IMR-90 (cell line): Measurements from ENCODE around the gene F3.

Experiments
- BHLHE40 ChIP-seq: fragments of 150-350 bp; IDR thresholded peaks from 2 replicates; pipeline ENCODE4 v1.6.1; 2016; ENCODE audit warnings: mild to moderate bottlenecking, low read depth, low read length
- CEBPB ChIP-seq: IDR thresholded peaks from 2 replicates; pipeline ENCODE4 v1.6.1; 2012; ENCODE audit warnings: low read depth, low read length, improper control_type of control experiment
- ELK1 ChIP-seq: fragments of 150-350 bp; IDR thresholded peaks from 2 replicates; pipeline ENCODE4 v1.6.1; 2016; ENCODE audit warnings: low read depth, mild to moderate bottlenecking, low read length, moderate library complexity, borderline replicate concordance
- FOS ChIP-seq: fragments of 150-350 bp; IDR thresholded peaks from 2 replicates; pipeline ENCODE4 v1.6.1; 2016; ENCODE audit warnings: low read depth, low read length
- MAZ ChIP-seq: IDR thresholded peaks from 2 replicates; pipeline ENCODE4 v1.6.1; 2012; ENCODE audit warnings: low read depth, mild to moderate bottlenecking, low read length, improper control_type of control experiment, moderate library complexity, borderline replicate concordance
- MXI1 ChIP-seq: IDR thresholded peaks from 2 replicates; pipeline ENCODE4 v1.6.1; 2012; ENCODE audit warnings: low read depth, mild to moderate bottlenecking, low read length, moderate library complexity, borderline replicate concordance
- POLR2A ChIP-seq: IDR thresholded peaks from 2 replicates; pipeline ENCODE4 v1.6.1; 2012; ENCODE audit warnings: mild to moderate bottlenecking, low read depth, low read length
- RAD21 ChIP-seq: IDR thresholded peaks from 2 replicates; pipeline ENCODE4 v1.6.1; 2012; ENCODE audit warnings: low read length, improper control_type of control experiment
- SMC3 ChIP-seq: fragments of 150-350 bp; IDR thresholded peaks from 2 replicates; pipeline ENCODE4 v1.6.1; 2016; ENCODE audit warnings: low read depth, mild to moderate bottlenecking, antibody characterized with exemption, low read length, moderate library complexity
- USF2 ChIP-seq: fragments of 150-350 bp; IDR thresholded peaks from 2 replicates; pipeline ENCODE4 v1.6.1; 2017; ENCODE audit warnings: mild to moderate bottlenecking, antibody characterized with exemption, low read length, low read depth
- TF ChIP-seq, protein P1 (sequence below): conservative IDR thresholded peaks from 2 replicates; pipeline ENCODE4 v1.5.1; 2012; ENCODE audit warnings: mild to moderate bottlenecking, low read depth, low read length, improper control_type of control experiment

- TF ChIP-seq, protein P1, sequence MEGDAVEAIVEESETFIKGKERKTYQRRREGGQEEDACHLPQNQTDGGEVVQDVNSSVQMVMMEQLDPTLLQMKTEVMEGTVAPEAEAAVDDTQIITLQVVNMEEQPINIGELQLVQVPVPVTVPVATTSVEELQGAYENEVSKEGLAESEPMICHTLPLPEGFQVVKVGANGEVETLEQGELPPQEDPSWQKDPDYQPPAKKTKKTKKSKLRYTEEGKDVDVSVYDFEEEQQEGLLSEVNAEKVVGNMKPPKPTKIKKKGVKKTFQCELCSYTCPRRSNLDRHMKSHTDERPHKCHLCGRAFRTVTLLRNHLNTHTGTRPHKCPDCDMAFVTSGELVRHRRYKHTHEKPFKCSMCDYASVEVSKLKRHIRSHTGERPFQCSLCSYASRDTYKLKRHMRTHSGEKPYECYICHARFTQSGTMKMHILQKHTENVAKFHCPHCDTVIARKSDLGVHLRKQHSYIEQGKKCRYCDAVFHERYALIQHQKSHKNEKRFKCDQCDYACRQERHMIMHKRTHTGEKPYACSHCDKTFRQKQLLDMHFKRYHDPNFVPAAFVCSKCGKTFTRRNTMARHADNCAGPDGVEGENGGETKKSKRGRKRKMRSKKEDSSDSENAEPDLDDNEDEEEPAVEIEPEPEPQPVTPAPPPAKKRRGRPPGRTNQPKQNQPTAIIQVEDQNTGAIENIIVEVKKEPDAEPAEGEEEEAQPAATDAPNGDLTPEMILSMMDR: no peak
- no peak for TF ChIP-seq POLR2A
- TF ChIP-seq FOS: no peak
- no peak for TF ChIP-seq BHLHE40
- no peak for TF ChIP-seq MXI1
- no peak for TF ChIP-seq SMC3
- no peak for TF ChIP-seq RAD21
- TF ChIP-seq ELK1: no peak
- TF ChIP-seq CEBPB: no peak
- TF ChIP-seq USF2: no peak
- no peak for TF ChIP-seq MAZ
Observed at GRCh38 chr1:94524531-94524930, 17.0 kb downstream of the F3 start.
